MM.1S (cell line): ENCODE data around the gene TFAP2A.

Experiments
- DNase-seq: peaks from one replicate; pipeline ENCODE4 v3.0.0-alpha.2; 2015
- H2AFZ ChIP-seq: fragments of 300-600 bp; sonication (generic); 2 replicates; pipeline ENCODE4 v1.6.0; 2016; ENCODE audit warnings: antibody characterized with exemption, low read length
- H3F3A ChIP-seq: fragments of 300-600 bp; sonication (generic); 2 replicates; pipeline ENCODE4 v1.6.1; 2016; ENCODE audit warnings: mild to moderate bottlenecking, antibody characterized with exemption, low read length, moderate library complexity, mixed read lengths; ENCODE audit not compliant: insufficient read depth
- H3K27ac ChIP-seq: fragments of 300-600 bp; sonication (generic); 2 replicates; pipeline ENCODE4 v1.5.1; 2016; ENCODE audit warnings: mild to moderate bottlenecking, low read length
- H3K27me3 ChIP-seq: fragments of 300-600 bp; sonication (generic); replicated peaks from 2 replicates; pipeline ENCODE4 v1.6.0; 2016; ENCODE audit warnings: low read length; ENCODE audit not compliant: insufficient read depth
- H3K36me3 ChIP-seq: fragments of 300-600 bp; sonication (generic); replicated peaks from 2 replicates; pipeline ENCODE4 v1.6.1; 2016; ENCODE audit warnings: mild to moderate bottlenecking, low read length, mixed read lengths; ENCODE audit not compliant: insufficient read depth
- H3K4me1 ChIP-seq: fragments of 300-600 bp; sonication (generic); 2 replicates; pipeline ENCODE4 v1.6.1; 2016; ENCODE audit warnings: low read length, mixed read lengths
- H3K4me2 ChIP-seq: fragments of 300-600 bp; sonication (generic); 2 replicates; pipeline ENCODE4 v1.6.0; 2016; ENCODE audit warnings: low read depth, low read length
- H3K4me3 ChIP-seq: fragments of 300-600 bp; sonication (generic); 2 replicates; pipeline ENCODE4 v1.5.1; 2016; ENCODE audit warnings: low read length, mixed read lengths
- H3K79me2 ChIP-seq: fragments of 300-600 bp; sonication (generic); 2 replicates; pipeline ENCODE4 v1.6.1; 2016; ENCODE audit warnings: mixed run types, low read length, mixed read lengths
- H3K9ac ChIP-seq: fragments of 300-600 bp; sonication (generic); 2 replicates; pipeline ENCODE4 v1.6.1; 2016; ENCODE audit warnings: low read length, mixed read lengths
- H3K9me2 ChIP-seq: fragments of 300-600 bp; sonication (generic); replicated peaks from 2 replicates; pipeline ENCODE4 v1.6.1; 2016; ENCODE audit warnings: mild to moderate bottlenecking, low read length, mixed read lengths; ENCODE audit not compliant: insufficient read depth
- H3K9me3 ChIP-seq: fragments of 300-600 bp; sonication (generic); replicated peaks from 2 replicates; pipeline ENCODE4 v1.6.1; 2016; ENCODE audit warnings: mild to moderate bottlenecking, low read length, mixed read lengths; ENCODE audit not compliant: insufficient read depth
- H4K20me1 ChIP-seq: fragments of 300-600 bp; sonication (generic); 2 replicates; pipeline ENCODE4 v1.6.1; 2016; ENCODE audit warnings: mild to moderate bottlenecking, low read length, moderate library complexity, mixed read lengths; ENCODE audit not compliant: insufficient read depth
- EZH2 ChIP-seq: fragments of 300-600 bp; sonication (generic); optimal IDR thresholded peaks from 2 replicates; pipeline ENCODE3; 2017; ENCODE audit warnings: low read depth, mild to moderate bottlenecking, antibody characterized with exemption, low read length, mixed read lengths
- EZH2phosphoT487 ChIP-seq: fragments of 300-600 bp; sonication (generic); IDR thresholded peaks from 2 replicates; pipeline ENCODE4 v1.6.1; 2018; ENCODE audit warnings: antibody characterized with exemption, low read length
- TF ChIP-seq, protein P1 (sequence below): fragments of 300-600 bp; sonication (generic); IDR thresholded peaks from 2 replicates; pipeline ENCODE4 v1.5.1; 2016; ENCODE audit warnings: antibody characterized with exemption, low read length, mixed read lengths

Gene TFAP2A

DNA sequence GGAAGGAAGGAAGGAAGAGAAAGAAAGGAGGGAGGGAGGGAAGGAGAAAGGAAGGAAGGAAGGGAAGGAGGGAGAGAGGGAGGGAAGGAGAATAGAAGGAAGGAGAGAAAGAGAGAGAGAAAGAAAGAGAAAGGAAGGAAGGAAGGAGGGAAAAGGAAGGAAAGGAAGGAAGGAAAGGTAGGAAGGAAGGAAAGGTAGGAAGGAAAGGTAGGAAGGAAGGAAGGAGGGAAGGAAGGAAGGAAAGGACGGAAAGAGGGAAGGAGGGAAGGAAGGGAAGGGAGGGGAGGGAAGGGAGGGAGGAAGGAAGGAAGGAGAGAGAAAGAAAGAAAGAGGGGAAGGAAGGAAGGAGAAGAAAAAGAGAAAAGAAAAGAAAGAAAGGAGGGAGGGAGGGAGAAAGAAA is 47.0 kb upstream of the TFAP2A start:
- Histone ChIP-seq H2AFZ (no peak overlapping the region), H3K4me2 (no peak overlapping the region), H3F3A (no peaks in the 10 kb centered on the region; the same call in 1 of the 2 replicates), H4K20me1 (no peaks in the 10 kb centered on the region), H3K36me3 (no peaks in the 10 kb centered on the region), H3K9me3 (no peaks in the 10 kb centered on the region), H3K4me3 (no peak overlapping the region), H3K27ac (no peak overlapping the region), H3K79me2 (no peaks in the 10 kb centered on the region), H3K27me3 (no peaks in the 10 kb centered on the region; the same call in 1 of the 2 replicates), H3K9me2 (no peaks in the 10 kb centered on the region), H3K9ac (no peak overlapping the region), H3K4me1 (peaks cover 5% of the 10 kb centered on the region)
- TF ChIP-seq, protein P1, sequence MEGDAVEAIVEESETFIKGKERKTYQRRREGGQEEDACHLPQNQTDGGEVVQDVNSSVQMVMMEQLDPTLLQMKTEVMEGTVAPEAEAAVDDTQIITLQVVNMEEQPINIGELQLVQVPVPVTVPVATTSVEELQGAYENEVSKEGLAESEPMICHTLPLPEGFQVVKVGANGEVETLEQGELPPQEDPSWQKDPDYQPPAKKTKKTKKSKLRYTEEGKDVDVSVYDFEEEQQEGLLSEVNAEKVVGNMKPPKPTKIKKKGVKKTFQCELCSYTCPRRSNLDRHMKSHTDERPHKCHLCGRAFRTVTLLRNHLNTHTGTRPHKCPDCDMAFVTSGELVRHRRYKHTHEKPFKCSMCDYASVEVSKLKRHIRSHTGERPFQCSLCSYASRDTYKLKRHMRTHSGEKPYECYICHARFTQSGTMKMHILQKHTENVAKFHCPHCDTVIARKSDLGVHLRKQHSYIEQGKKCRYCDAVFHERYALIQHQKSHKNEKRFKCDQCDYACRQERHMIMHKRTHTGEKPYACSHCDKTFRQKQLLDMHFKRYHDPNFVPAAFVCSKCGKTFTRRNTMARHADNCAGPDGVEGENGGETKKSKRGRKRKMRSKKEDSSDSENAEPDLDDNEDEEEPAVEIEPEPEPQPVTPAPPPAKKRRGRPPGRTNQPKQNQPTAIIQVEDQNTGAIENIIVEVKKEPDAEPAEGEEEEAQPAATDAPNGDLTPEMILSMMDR, result no peak
- TF ChIP-seq EZH2phosphoT487, result no peak
- TF ChIP-seq EZH2, result no peak
- no peak for DNase-seq

DNA sequence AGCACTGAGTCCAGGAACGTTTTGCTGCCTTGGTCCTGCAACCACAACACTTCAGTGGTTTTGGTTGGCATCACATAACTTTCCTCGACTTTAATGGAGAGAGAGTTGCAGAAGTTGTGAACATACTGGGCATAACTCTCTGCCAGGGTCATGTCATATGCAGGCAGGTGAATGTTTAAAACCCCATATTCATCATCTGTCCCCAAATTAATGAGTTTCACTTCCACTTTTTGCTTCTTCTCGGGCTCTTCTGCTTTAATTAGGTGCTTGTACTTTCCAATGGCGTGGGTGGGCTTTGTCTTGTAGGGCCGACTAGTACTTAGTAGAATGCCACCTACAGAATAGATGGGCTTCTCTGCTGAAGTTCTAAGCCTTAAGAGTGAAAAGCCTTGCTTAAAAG is 45.2 kb upstream of the TFAP2A start:
- Histone ChIP-seq H2AFZ (no peak overlapping the region), H3K4me2 (peak overlapping the region; percentile 35; the same call in 1 of the 2 replicates), H3K27ac (no peak overlapping the region)

DNA sequence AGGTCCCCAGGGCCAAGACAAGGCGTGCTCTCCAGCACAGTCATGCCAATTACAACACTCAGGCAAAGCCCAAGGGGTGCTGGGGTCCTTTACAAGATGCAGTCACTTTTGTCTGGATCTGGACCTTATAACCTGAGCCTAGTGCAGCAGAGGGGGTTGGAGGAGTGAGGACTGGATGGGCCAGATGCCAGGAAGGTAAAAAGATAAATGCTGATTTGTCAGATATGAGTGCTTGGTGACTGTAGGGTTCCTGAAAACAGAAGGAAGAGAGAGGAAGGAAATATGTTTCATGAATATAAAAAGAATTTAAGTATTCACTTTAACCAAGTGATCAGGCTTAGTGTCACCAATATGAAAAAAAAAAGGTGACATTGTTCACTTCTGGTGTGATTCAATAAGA is 43.4 kb upstream of the TFAP2A start:
- Histone ChIP-seq H3K36me3 (no peaks in the 10 kb centered on the region), H3K4me1 (peaks cover 5% of the 10 kb centered on the region), H3K79me2 (no peaks in the 10 kb centered on the region), H3K27ac (no peak overlapping the region), H3K9ac (no peak overlapping the region), H3K9me2 (no peaks in the 10 kb centered on the region), H2AFZ (no peak overlapping the region), H3K9me3 (no peaks in the 10 kb centered on the region), H3K4me2 (no peak overlapping the region), H3K4me3 (no peak overlapping the region), H3F3A (no peaks in the 10 kb centered on the region; the same call in 1 of the 2 replicates), H4K20me1 (no peaks in the 10 kb centered on the region), H3K27me3 (no peaks in the 10 kb centered on the region; the same call in 1 of the 2 replicates)
- TF ChIP-seq, protein P1, result no peak
- no peak for TF ChIP-seq EZH2phosphoT487
- TF ChIP-seq EZH2, result no peak
- DNase-seq, result no peak

More for the DNA sequence above, 45.2 kb upstream of the TFAP2A start:
- Histone ChIP-seq H4K20me1 (no peaks in the 10 kb centered on the region), H3K27me3 (no peaks in the 10 kb centered on the region; the same call in 1 of the 2 replicates), H3K4me3 (peak overlapping the region; percentile 3; the same call in 1 of the 2 replicates), H3K4me1 (peaks cover 5% of the 10 kb centered on the region), H3K36me3 (no peaks in the 10 kb centered on the region), H3K9ac (no peak overlapping the region), H3K9me3 (no peaks in the 10 kb centered on the region), H3F3A (no peaks in the 10 kb centered on the region; the same call in 1 of the 2 replicates), H3K9me2 (no peaks in the 10 kb centered on the region), H3K79me2 (no peaks in the 10 kb centered on the region)
- peak; percentile 53 for DNase-seq
- TF ChIP-seq, protein P1, result no peak
- TF ChIP-seq EZH2phosphoT487 (no peak), EZH2 (no peak)
